Inflammatory macrophage (primary cell): ENCODE measurements around the gene PIGL.
"Not testable (repeated sequence)": the region's sequence is repeated elsewhere in the genome, so short reads cannot be mapped to it uniquely, and the experiment has no call there.

Experiments
- DNase-seq, 2 donors: peaks; one replicate each; pipeline ENCODE4 v3.0.0-alpha.2; 2020 to 2022

The PIGL gene

DNA sequence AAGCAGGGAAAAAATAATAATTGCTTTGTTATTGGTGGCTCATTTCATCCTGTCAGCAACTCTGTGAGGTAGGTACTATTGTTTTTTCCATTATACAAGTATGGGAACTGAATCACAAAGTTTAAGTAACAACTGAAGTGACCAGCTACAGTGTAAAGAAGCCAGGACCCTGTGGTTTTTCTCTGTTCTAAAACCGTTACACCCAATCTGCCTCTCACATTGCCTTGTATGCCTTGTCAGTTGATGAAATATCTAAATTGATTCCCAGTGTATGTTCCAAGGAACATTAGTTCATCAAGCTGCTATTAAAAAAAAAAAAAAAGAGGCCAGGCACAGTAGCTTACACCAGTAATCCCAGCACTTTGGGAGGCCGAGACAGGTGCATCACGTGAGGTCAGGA lies 5.4 kb downstream of the PIGL start:
- no peak for DNase-seq

DNA sequence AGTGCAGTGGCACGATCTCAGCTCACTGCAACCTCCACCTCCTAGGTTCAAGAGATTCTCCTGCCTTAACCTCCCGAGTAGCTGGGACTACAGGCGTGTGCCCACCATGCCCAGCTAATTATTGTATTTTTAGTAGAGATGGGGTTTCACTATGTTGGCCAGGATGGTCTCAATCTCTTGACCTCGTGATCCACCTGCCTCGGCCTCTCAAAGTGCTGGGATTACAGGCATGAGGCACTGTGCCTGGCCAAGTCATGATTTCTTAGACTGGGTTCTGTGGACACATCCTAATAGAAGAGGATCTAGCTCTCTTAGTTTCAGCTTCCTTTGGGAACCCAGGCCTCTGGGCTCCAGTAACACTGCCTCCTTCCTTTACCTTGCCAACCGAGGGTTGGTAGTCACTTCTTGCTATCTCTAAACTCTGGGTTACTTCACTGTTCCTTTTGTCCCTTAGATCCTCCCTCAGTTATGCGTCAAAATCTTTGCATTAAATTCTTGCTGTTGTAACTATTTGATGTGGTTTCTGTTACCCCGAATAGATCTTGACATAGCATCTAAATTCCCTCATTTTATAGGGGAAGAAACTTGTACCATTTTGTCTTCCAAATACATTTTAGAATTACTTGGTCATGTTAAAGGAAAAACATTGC lies 13.0 kb downstream of the PIGL start:
- DNase-seq = not testable (repeated sequence)

DNA sequence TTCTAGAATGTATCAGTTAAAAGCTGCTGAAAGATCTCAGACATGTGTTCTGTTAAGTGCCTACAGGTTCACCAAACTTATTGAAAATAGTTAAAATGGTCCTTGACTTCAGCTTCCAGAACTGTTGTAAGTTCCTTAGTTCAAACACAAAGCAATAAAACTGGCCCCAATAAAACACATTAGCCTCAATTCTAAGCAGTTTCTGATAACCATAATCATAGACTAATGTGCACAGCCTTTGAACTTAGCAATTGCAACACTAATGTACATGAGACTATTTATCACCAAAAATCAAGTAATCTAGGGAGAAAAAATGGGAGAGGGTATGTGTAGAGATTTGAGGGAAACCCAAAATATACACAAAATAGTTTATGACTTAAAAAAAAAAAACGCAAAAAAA lies 15.4 kb downstream of the PIGL start:
- DNase-seq = no peak

DNA sequence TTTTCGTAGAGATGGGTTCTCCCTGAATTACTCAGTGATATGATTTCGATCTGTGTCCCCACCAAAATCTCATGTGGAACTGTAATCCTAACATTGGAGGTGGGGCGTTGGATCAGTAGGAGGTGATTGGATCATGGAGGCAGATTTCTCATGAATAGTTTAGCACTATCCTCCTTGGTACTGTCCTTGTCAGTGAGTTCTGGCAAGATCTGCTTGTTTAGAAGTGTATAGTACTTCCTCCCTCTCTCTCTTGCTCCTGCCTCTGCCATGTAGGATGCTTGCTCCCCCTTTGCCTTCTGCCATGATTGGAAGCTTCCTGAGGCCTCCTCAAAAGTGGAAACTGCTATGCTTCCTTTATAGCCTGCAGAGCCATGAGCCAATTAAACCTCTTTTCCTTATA lies 22.9 kb downstream of the PIGL start:
- DNase-seq = no peak

DNA sequence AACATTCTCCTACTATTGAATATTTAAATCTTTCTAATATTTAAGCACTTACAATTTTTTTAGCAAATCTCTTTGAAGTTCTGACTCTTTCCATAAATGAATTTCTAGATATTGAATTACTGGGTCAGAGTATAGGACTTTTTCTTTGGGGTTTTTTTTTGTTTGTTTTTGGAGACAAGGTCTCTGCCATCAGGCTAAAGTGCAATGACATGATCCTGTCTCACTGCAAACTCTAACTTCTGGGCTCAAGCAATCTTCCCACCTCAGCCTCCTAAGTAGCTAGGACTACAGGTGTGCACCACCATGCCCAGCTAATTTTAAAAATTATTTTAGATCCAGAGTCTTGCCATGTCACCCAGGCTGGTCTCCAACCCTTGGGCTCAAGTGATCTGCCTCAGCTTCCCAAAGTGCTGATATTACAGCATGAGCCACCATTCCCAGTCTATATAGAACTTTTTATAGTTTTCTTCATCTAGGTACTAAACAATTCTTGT lies 24.9 kb downstream of the PIGL start:
- no peak for DNase-seq

DNA sequence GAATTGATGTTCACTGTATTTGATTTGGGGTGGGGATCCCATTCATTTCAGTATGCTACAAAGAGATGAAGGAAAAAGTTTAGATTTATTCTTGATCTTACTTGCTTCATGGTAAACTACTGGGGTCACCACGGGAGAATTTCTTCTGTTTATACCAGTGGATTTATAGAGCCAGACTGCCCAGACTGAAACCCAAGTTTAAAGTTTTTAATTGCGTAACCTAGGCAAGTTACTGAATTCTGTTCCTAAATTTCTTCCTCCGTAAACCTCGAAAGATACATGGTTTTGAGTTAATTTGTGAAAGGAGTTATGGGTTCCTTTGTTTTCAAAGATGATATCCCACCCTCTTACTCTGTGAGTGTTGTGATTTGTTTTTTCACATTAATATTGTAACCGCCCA lies 26.4 kb downstream of the PIGL start:
- no peak for DNase-seq

DNA sequence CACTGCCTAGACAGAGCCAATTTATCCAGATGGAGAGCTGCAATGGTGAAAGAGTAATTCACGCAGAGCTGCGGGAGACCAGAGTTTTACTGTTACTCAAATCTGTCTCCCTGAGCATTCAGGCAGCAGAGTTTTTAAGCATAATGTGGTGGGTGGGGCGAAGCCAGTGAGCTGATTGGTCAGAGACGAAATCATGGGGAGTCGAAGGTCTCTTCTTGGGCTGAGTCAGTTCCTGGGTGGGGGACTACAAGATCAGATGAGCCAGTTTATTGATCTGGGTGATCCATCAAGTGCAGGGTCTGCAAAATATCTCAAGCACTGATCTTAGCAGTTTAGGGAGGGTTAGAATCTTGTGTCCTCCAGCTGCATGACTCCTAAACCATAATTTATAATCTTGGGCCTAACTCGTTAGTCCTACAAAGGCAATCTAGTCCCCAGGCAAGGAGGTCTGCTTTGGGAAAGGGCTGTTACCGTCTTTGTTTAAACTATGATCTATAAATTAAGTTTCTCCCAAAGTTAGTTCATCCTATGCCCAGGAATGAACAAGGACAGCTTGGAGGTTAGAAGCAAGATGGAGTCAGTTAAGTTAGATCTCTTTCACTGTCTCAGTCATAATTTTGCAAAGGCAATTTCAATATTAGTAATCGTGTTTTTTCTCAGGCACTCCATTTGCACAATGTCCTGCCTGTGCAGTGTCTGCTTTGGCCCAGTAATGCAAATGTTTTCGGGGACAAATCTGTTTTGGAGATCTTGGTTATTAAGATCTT lies 27.0 kb downstream of the PIGL start:
- no peak for DNase-seq

DNA sequence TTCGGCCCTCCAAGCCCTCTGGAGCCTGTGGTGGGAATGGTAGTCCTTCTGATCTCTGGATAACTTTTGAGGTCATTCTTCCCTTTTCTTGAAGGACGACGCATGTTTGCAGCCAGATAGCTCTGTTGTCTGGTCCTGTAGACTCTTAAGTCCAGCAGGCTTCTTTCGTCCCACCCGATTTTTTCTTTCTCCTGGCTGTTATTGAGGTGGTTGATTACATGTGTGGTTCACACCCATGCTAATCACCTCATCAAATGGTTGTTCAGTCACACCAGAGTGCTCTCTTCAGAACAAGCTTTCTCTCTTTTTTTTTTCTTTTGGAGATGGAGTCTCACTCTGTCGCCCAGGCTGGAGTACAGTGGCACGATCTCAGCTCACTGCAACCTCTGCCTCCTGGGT lies 30.6 kb downstream of the PIGL start:
- no peak for DNase-seq

DNA sequence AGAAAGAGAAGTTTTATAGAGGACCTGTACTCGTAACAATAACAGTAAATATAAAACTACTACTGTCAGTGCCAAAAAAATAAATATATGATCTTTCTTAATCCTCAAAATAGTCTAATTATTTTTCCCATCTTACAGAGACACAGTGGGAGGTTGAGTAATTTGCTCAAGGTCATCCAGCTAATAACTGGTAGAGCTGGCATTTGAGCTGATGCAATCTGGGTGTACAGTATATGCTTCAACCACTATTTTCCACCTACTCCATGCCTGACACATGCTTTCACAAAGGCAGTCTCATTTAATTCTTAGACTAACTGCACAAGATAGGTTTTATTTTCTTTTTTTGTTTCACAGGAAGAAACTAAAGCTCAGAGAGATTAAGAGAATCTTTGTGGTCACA lies 33.6 kb downstream of the PIGL start:
- peak; percentile 51 to 67 for DNase-seq

DNA sequence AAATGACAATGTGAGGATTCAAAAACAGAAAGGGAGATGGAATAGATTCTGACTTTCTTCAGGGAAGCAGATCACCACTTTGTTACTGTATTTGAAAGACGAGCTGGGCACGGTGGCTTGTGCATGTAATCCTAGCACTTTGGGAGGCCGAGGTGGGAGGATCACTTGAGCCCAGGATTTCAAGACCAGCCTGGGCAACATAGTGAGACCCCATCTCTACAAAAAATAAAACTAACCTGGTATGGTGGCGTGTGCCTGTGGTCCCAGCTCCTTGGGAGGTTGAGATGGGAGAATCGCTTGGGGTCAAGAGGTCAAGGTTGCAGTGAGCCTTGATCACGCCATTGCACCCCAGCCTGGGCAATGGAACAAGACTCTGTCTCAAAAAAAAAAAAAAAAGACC lies 34.0 kb downstream of the PIGL start:
- no peak for DNase-seq

DNA sequence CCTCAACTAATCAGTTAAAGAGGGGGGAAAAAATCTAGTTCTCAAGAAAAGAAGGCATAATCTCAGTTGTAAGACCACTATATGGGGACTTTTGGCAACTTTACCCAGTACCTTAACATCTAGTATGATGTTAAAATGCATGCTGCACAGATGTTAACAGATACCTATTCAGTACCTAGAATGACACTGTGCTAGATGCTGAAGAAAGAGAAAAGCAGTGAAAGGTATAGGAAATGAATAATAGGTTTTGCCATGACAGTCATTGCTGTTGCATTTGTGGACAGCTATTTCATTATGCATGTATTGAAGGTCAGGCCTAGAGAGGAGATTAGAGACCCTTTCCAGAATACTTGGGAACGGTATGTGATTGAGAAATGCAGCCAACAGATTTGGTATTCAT lies 34.5 kb downstream of the PIGL start:
- DNase-seq = no peak

DNA sequence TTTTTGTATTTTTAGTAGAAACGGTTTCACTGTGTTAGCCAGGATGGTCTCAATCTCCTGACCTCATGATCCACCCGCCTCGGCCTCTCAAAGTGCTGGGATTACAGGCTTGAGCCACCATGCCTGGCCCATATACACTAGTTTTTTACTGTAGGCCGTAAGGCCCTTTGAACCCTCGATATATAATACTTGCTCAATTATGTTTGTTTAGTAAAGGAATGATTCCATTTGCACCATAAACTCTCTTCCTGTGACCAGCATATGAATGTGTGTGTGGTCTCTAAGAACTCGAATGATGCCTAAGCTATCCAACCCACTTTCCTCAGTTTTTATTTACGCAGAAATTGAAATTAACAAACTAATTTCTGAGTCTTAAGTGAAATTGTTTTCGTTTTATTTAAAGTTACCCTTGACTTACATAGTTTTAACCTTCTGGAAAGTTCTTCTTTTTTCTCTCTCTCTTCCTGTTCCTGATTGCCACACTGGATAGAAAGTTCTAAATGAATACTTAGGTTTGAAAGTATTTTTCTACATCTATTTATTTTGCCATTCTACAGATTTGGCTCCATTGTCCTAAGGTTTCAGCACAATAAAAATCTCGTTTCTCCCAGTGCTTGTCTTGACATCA lies 37.9 kb downstream of the PIGL start:
- peak in 1 of 2 donors; percentile 35 for DNase-seq

DNA sequence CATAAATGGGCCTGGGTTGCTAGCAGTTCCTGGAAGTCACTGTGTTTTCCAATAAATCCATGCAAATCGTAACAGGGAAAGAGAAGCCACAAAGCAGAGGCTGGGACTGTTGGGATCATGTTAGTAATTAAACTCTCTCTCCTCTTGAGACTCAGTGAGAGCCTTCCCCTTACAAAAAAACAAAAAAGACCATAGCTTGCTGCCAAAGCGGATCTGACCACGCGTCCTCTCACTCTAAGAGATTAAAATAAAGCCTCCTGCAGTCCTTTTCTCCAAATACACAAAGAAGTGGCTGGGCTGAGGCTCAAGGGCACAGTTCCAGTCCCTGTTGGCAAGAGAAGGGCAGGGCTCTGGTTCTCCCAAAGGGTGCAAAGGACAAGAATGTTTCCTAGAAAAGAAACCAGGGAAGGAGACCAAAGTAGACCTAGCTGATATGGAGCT lies 38.5 kb downstream of the PIGL start:
- no peak for DNase-seq

DNA sequence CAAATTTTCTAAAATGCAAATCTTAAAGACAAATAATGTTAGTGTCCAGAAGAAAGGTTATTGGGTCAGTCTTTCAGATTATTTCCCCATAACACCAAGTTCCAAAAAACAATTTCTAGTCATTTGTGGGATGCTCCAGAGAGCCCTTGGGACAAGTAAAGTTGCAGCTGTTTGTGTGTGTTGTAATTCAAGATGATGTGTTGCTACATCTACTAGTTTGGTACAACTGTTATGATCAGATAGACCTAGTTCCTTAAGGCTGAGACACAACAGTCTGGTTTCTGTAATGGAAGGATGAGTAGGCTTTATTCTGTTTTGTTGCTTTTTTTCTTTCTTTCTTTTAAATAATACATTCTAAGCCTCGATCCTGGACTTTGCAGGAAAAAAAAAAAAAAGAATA lies 41.9 kb downstream of the PIGL start:
- DNase-seq = peak; percentile 57 to 83

DNA sequence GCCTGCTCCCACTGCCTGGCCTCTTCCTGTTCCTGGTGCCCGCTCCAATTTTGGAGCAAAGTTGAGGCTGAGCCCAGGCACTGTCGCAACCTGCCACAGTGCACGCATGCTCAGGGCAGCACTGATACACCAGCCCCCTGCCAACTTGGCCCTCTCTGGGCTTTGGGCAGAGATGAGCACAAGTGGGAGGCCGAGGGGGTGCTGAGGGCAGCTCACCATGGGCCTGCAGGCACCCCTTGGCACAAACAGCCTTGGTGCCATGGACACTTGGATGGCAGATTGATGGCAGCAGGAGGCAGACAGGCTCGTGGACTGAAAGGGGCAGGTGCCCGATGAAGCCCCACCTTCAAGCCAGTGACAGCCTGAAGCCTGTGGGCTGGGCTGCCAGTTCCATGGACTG lies 42.9 kb downstream of the PIGL start:
- no peak for DNase-seq

DNA sequence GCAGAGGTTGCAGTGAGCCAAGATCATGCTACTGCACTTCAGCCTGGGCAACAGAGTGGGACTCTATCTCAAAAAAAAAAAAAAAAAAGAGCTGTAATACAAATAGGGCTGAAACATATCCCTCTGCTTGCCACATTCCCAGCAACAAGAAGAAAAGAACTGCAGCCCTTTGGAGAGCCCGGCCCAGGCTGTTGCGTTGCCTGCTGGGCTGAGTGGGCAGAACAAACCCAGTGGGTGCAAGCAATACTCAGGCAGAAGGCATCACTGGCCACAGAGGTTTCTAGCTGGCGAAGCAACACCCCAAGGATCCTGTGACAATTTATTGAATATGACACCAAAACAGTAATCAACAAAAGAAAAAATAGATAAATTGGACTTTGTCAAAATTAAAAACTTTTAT lies 44.0 kb downstream of the PIGL start:
- peak in 1 of 2 donors; percentile 32 for DNase-seq

DNA sequence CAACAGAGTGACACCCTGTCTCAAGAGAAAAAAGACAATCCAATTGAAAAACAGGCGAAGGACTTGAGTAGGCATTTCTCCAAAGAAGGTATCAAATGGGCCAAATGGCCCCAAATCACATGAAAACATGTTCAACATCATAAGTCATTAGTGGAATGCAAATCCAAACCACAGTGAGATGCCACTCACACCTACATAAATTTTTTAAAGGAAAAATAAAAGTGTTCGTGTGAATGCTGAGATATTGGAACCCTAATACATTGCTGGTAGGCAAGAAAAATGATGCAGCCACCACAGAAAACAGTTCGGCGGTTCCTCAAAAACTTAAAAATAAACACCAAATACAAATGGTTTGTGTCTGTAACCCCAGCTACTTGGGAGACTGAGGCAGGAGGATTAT lies 45.2 kb downstream of the PIGL start:
- no peak for DNase-seq

DNA sequence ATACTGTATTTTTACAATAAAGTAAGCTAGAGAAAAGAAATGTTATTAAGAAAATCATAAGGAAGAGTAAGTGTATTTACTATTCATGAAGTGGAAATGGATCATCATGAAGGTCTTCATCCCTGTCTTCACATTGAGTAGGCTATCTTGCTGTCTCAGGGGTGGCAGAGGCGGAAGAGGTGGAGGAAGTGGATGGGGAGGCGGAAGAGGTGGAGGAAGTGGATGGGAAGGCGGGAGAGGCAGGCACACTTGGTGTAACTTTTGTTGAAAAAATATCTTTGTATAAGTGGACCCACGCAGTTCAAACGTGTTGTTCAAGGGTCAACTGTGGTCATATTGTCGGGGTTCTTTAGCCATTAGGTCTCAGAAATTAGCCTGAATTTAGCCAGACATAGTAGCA lies 50.2 kb downstream of the PIGL start:
- DNase-seq = no peak

DNA sequence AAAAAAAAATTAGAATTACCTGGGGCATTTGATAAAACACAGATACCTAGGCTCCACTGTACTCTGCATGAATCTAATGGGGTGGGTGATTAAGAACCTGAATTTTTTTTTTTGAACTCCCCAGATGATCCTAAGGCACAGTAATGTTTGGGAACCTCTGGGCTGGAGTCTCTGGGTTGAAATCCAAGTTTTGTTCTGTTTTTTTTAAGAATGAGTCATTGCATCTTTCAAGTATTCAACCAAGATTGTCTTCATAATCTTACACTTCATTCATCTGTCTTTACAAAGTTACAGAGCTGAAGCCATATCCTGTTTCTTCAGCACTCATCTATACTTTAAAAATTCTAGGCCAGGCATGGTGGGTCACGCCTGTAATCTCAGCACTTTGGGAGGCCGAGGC lies 52.6 kb downstream of the PIGL start:
- no peak for DNase-seq

DNA sequence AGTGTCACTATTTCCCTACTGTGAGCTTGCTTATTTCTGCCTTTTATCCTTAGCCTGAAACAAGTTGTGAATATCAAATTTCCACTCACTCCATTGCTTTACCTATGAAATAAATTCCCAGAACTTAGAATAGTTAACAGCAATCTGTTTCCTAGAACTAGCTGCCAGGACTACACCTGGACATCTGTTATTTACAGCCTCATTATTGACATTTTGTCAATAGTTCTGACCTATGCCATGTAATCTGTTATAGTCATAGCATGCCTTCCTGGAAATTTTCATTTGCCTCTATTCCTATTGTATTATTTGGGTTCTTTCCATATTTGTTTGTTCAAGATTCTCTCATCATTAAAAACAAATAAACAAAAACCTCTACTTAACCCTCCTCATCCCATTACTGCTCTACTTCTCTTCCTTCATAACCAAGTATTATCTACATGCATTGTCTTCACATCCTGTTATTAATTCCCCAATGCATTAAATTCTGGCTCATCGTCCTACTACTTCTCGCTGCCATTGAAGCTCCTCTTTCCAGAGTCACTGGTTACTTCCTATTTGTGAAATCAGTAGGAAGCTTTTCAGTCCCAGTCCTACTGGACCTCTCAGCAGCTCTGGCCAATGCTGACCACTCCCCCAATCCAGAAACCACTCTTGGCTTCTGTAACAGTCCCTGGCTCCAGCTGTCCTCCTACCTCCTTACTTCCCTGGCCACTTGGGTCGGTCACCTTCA lies 55.3 kb downstream of the PIGL start:
- DNase-seq = peak; percentile 18 to 20

DNA sequence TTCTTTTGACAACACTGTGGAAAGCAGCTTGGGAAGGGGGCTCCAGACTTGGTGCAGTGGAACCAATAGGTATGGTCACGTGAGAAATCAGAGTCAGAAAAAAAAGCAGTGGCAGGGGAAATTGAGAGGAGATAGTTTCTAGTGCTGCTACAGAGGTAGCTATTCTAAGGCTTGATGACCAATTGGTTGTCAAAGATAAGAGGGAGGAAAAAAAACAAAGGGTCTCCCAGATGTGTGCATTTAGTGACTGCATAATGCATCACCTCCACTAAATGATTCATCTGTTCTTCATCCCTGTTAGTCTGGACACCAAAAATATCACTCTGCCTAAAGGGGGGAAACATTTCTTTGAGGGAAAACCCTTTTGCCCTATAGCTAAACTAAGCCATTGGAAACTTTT lies 56.5 kb downstream of the PIGL start:
- DNase-seq = no peak

DNA sequence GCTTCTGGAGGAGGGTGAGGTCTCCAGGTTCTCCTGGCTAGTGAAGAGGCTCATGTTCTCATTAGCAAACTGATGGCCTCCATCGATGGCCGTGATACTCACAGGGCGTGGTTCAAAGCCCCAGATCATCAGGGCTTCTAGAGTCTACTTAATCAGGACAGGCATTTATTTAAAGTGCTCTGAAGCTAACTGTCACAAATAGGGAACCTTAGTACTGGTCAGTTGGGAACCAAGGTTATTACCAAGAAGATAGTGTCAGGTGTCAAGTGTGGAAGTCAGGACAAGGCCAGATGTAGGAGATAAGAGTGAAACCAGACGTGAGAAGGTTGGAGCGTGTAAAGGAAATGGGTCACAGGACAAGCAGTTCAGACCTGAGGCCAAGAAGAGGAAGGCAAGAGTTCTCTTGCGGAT lies 56.9 kb downstream of the PIGL start:
- no peak for DNase-seq

DNA sequence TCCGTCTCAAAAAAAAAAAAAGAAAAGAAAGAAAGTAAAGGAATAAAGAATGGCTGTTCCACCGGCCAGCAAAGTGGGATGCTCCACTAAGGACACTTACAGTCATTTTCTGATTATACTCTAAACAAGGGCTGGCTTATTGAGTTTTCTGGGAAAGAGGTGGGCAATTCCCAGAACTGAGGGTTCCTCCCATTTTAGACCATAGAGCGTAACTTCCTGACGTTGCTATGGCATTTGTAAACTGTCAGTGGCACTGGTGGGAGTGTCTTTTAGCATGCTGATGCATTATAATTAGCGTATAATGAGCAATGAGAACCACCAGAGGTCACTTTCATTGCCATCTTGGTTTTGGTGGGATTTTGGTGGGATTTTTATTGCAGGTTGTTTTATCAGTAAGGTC lies 58.0 kb downstream of the PIGL start:
- DNase-seq = no peak
